ENCODE data around the gene TUBGCP3. TPM values are rescaled to one million over a fixed set of nuclear protein-coding genes. Genes with fewer than 3 reads are reported as not detected.
A peak's percentile ranks its signal among the peaks of the same experiment; 100 is the strongest.

Gene TUBGCP3
- total and polyA plus RNA-seq, 9 of the 15 experiments (the other 6 are each of a cell fraction or from before 2014, with no cell fraction given): 3.0 to 24.8 (median 15.2) TPM

DNA sequence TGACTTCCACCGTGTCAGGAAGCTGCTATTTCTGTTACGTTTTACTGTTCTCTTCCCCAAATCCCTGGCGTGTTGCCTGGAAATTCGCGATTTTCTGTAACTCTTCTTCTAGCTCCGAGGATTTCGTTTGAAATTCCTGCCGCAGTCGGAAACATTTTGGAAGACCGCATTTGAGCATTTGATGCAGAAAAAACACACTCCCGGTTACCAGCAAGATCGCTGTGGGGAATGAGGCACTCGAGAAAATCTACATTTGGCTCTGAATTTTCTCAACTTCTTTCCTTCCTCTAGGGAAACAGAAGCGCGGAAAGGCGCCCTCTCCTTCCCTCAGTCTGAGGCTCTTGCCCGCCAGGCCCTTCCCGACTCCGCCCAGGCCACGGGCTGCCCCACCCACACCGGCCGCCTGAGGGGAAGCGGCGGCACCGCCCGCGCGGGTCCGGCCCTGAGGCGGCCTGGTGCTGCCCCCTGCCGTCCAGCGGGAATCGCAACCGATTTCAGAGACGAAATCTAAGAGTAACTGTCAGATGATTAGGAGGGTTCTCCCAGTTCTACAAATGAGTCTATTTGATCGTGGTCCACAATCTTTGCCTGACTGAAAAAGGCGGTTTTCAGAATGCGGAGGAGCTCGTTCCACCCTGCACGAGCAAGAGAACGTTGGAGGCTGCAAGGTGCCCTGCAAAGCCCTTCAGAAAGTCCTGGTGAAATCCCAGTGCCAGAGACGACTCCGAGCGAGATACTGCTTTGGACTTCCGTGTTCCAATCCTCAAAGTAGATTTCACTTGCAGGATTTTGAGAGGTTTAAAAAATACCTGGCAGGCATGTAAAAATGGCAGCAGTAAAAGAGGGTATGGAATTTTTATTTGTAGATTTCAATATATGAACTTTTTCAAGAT is 18.4 kb upstream of the TUBGCP3 start (continued):
- TF ChIP-seq ZNF217 (CRISPR knock-in tag; IDR thresholded peaks at IDR 0.05) (no peak), ZNF583 (CRISPR knock-in tag; IDR thresholded peaks at IDR 0.05) (no peak), ZNF444 (CRISPR knock-in tag; IDR thresholded peaks at IDR 0.05) (no peak), CTBP1 (IDR thresholded peaks at IDR 0.05; ENCODE audit: borderline replicate concordance) (peak; percentile 27; the same call in 1 of the 2 replicates), CBX5 (IDR thresholded peaks at IDR 0.05; ENCODE audit: borderline replicate concordance, low read depth) (no peak), ZNF589 (CRISPR knock-in tag; IDR thresholded peaks at IDR 0.05; ENCODE audit: low read depth) (no peak), ZNF707 (CRISPR knock-in tag; conservative IDR thresholded peaks at IDR 0.05) (no peak), MEF2D (tag; conservative IDR thresholded peaks at IDR 0.05; ENCODE audit: low read depth) (no peak)
- TF ChIP-seq, protein P1, sequence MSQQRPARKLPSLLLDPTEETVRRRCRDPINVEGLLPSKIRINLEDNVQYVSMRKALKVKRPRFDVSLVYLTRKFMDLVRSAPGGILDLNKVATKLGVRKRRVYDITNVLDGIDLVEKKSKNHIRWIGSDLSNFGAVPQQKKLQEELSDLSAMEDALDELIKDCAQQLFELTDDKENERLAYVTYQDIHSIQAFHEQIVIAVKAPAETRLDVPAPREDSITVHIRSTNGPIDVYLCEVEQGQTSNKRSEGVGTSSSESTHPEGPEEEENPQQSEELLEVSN (IDR thresholded peaks at IDR 0.05; ENCODE audit: borderline replicate concordance in 1 of 2, extremely low read depth in 1 of 2, insufficient read depth in 1 of 2, insufficient read length in 1 of 2, low read depth in 1 of 2, low read length in 1 of 2, poor library complexity in 1 of 2, severe bottlenecking in 1 of 2): peak in 1 of 2 experiments; percentile 45
- TF ChIP-seq, protein P2, sequence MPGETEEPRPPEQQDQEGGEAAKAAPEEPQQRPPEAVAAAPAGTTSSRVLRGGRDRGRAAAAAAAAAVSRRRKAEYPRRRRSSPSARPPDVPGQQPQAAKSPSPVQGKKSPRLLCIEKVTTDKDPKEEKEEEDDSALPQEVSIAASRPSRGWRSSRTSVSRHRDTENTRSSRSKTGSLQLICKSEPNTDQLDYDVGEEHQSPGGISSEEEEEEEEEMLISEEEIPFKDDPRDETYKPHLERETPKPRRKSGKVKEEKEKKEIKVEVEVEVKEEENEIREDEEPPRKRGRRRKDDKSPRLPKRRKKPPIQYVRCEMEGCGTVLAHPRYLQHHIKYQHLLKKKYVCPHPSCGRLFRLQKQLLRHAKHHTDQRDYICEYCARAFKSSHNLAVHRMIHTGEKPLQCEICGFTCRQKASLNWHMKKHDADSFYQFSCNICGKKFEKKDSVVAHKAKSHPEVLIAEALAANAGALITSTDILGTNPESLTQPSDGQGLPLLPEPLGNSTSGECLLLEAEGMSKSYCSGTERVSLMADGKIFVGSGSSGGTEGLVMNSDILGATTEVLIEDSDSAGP (CRISPR knock-in tag; IDR thresholded peaks at IDR 0.05): no peak
- TF ChIP-seq, protein P3, sequence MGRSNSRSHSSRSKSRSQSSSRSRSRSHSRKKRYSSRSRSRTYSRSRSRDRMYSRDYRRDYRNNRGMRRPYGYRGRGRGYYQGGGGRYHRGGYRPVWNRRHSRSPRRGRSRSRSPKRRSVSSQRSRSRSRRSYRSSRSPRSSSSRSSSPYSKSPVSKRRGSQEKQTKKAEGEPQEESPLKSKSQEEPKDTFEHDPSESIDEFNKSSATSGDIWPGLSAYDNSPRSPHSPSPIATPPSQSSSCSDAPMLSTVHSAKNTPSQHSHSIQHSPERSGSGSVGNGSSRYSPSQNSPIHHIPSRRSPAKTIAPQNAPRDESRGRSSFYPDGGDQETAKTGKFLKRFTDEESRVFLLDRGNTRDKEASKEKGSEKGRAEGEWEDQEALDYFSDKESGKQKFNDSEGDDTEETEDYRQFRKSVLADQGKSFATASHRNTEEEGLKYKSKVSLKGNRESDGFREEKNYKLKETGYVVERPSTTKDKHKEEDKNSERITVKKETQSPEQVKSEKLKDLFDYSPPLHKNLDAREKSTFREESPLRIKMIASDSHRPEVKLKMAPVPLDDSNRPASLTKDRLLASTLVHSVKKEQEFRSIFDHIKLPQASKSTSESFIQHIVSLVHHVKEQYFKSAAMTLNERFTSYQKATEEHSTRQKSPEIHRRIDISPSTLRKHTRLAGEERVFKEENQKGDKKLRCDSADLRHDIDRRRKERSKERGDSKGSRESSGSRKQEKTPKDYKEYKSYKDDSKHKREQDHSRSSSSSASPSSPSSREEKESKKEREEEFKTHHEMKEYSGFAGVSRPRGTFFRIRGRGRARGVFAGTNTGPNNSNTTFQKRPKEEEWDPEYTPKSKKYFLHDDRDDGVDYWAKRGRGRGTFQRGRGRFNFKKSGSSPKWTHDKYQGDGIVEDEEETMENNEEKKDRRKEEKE (IDR thresholded peaks at IDR 0.05; ENCODE audit: borderline replicate concordance in 1 of 2, control insufficient read depth in 1 of 2, low read depth in 2 of 2, low read length in 1 of 2): no peak
- TF ChIP-seq, protein P4, sequence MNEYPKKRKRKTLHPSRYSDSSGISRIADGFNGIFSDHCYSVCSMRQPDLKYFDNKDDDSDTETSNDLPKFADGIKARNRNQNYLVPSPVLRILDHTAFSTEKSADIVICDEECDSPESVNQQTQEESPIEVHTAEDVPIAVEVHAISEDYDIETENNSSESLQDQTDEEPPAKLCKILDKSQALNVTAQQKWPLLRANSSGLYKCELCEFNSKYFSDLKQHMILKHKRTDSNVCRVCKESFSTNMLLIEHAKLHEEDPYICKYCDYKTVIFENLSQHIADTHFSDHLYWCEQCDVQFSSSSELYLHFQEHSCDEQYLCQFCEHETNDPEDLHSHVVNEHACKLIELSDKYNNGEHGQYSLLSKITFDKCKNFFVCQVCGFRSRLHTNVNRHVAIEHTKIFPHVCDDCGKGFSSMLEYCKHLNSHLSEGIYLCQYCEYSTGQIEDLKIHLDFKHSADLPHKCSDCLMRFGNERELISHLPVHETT (CRISPR knock-in tag; conservative IDR thresholded peaks at IDR 0.05 in 1 of 2, IDR thresholded peaks at IDR 0.05 in 1 of 2): no peak
- TF ChIP-seq, protein P5, sequence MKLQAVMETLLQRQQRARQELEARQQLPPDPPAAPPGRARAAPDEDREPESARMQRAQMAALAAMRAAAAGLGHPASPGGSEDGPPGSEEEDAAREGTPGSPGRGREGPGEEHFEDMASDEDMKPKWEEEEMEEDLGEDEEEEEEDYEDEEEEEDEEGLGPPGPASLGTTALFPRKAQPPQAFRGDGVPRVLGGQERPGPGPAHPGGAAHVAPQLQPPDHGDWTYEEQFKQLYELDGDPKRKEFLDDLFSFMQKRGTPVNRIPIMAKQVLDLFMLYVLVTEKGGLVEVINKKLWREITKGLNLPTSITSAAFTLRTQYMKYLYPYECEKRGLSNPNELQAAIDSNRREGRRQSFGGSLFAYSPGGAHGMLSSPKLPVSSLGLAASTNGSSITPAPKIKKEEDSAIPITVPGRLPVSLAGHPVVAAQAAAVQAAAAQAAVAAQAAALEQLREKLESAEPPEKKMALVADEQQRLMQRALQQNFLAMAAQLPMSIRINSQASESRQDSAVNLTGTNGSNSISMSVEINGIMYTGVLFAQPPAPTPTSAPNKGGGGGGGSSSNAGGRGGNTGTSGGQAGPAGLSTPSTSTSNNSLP (IDR thresholded peaks at IDR 0.05; ENCODE audit: borderline replicate concordance, low read depth, low read length): no peak
- TF ChIP-seq, protein P6, sequence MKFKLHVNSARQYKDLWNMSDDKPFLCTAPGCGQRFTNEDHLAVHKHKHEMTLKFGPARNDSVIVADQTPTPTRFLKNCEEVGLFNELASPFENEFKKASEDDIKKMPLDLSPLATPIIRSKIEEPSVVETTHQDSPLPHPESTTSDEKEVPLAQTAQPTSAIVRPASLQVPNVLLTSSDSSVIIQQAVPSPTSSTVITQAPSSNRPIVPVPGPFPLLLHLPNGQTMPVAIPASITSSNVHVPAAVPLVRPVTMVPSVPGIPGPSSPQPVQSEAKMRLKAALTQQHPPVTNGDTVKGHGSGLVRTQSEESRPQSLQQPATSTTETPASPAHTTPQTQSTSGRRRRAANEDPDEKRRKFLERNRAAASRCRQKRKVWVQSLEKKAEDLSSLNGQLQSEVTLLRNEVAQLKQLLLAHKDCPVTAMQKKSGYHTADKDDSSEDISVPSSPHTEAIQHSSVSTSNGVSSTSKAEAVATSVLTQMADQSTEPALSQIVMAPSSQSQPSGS (CRISPR knock-in tag; IDR thresholded peaks at IDR 0.05): no peak
